ENCODE results near the gene FAM78A. TPM values are rescaled to one million over a fixed set of nuclear protein-coding genes. Genes with fewer than 3 reads are reported as not detected.

Gene FAM78A
- polyA plus RNA-seq, 1 experiment = 1.1 TPM

DNA sequence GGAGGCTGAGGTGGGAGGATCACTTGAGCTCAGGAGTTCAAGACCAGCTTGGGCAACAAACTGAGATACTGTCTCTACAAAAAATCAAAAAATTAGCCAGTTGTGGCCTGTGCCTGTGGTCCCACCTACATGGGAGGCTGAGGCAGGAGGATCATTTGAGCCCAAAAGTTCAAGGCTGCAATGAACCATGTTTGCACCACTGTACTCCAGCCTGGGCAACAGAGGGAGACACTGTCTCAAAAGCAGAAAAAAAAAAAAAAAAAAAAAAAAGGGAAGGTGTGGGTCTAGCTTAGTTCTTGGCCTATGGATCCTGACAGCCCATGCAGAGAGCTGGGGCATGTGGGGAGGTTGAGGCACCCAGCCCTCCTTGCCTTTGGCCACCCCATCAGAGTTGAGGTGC, 24.1 kb upstream of the FAM78A start:
- no peak overlapping the region for H3K4me3 ChIP-seq (ENCODE audit: low read depth, low read length)
- CTCF ChIA-PET = no interaction called here
- POLR2A ChIA-PET = interaction anchor here (0.6 kb wide), 2 partner anchors 10 to 37 kb away, joined by 5 to 9 read pairs; no protein-coding TSS in a partner anchor
- 0 out of 2 replicates have a peak, but pooled peaks cover 2% of the 10 kb centered on the region for H3K27me3 ChIP-seq (ENCODE audit: control insufficient read depth, insufficient read depth, low read length)
- no peak for DNase-seq (ENCODE audit: low read depth)
- H3K36me3 ChIP-seq (ENCODE audit: control insufficient read depth, insufficient read depth, low read length) = no peaks in the 10 kb centered on the region
- TF ChIP-seq, protein P1, sequence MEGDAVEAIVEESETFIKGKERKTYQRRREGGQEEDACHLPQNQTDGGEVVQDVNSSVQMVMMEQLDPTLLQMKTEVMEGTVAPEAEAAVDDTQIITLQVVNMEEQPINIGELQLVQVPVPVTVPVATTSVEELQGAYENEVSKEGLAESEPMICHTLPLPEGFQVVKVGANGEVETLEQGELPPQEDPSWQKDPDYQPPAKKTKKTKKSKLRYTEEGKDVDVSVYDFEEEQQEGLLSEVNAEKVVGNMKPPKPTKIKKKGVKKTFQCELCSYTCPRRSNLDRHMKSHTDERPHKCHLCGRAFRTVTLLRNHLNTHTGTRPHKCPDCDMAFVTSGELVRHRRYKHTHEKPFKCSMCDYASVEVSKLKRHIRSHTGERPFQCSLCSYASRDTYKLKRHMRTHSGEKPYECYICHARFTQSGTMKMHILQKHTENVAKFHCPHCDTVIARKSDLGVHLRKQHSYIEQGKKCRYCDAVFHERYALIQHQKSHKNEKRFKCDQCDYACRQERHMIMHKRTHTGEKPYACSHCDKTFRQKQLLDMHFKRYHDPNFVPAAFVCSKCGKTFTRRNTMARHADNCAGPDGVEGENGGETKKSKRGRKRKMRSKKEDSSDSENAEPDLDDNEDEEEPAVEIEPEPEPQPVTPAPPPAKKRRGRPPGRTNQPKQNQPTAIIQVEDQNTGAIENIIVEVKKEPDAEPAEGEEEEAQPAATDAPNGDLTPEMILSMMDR (IDR thresholded peaks at IDR 0.05; ENCODE audit: insufficient read depth, low read depth, low read length) = no peak

DNA sequence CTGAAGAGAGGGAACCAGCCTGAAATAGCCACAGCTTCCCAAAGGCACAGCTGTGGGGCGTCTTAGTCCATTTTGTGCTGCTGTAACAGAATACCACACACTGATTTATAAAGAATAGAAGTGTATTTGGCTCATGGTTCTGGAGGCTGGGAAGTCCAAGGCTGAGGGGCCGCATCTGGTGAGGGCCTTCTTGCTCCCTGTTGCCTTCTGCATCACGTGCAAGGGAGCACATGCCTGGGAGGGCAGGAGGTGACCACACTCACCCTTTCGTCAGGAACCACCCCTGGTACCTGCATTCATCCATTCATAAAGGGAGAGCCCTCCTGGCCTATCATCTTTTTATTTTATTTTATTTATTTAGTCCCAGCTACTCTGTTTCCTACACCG, 23.6 kb upstream of the FAM78A start:
- Histone ChIP-seq H3K27me3 (ENCODE audit: control insufficient read depth, insufficient read depth, low read length) (0 out of 2 replicates have a peak, but pooled peaks cover 2% of the 10 kb centered on the region), H3K36me3 (ENCODE audit: control insufficient read depth, insufficient read depth, low read length) (no peaks in the 10 kb centered on the region), H3K4me3 (ENCODE audit: low read depth, low read length) (no peak overlapping the region)
- no peak for DNase-seq (ENCODE audit: low read depth)
- CTCF ChIA-PET = no interaction called here
- POLR2A ChIA-PET = interaction anchor here (0.6 kb wide), 1 partner anchor 36 kb away, joined by 5 read pairs; no protein-coding TSS in a partner anchor
- TF ChIP-seq, protein P1 (IDR thresholded peaks at IDR 0.05; ENCODE audit: insufficient read depth, low read depth, low read length) = no peak

DNA sequence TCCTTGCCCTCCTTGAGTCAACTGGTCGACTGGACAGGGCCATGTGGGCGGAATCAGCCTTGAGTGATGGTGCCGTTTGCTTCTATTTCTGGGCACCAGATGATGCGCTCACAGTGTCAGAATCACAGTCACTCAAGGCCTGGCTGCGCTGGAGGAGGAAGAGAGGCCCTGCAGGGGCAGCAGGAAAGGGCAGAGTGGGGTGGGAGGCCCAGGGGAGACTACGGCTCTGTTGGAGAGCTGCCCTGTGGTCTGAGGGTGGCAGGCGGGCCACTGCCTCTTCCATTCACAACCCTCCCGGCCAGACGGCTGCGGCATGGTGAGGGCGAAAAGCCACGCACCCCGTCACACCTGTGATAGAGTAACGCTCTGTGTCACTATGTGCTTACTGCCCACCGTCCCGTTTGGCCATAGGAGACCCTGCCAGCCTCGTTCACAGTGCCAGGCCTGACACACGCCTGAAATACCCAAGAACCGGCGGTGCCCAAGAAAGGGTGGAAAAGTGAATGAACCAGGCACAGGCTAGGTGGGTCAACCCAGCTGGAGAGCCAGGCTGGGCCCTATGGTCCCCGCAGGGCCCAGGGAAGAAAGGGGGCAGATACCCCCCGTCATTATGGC, 23.1 kb upstream of the FAM78A start:
- no peak for DNase-seq (ENCODE audit: low read depth)
- ChIA-PET POLR2A (no interaction called here), CTCF (interaction anchor here (1.4 to 1.5 kb wide), 2 partner anchors 9 to 13 kb away, joined by 3 to 6 read pairs; partner anchors contain the start of gene PLPP7)
- Histone ChIP-seq H3K4me3 (ENCODE audit: low read depth, low read length) (no peak overlapping the region), H3K27me3 (ENCODE audit: control insufficient read depth, insufficient read depth, low read length) (0 out of 2 replicates have a peak, but pooled peaks cover 2% of the 10 kb centered on the region), H3K36me3 (ENCODE audit: control insufficient read depth, insufficient read depth, low read length) (no peaks in the 10 kb centered on the region)
- TF ChIP-seq, protein P1 (IDR thresholded peaks at IDR 0.05; ENCODE audit: insufficient read depth, low read depth, low read length) = no peak

DNA sequence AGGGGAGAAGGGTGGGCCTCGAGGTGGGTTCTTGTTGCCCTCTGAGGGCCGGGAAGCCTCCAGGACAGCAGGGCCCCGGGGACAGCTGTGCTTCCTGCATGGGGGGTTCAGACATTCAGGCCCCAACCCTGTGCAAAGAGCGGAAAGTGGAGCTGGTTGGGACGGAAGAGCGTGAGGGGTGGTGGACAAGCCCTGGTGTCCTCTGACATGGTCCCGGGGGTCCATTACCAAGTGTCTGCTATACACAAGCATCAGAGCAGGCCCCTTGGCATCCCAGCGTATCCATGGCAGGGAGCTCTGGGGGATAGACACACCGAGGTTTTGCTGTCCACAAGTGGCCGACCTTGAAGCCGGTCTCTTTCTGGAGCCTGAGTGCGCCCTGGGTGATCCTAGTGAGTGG, 22.5 kb upstream of the FAM78A start:
- Histone ChIP-seq H3K27me3 (ENCODE audit: control insufficient read depth, insufficient read depth, low read length) (0 out of 2 replicates have a peak, but pooled peaks cover 2% of the 10 kb centered on the region), H3K36me3 (ENCODE audit: control insufficient read depth, insufficient read depth, low read length) (no peaks in the 10 kb centered on the region), H3K4me3 (ENCODE audit: low read depth, low read length) (no peak overlapping the region)
- ChIA-PET POLR2A (no interaction called here), CTCF (interaction anchor here (0.5 to 1.5 kb wide), 4 partner anchors 9 to 69 kb away, joined by 3 to 6 read pairs (median 3); partner anchors contain the start of gene PLPP7)
- no peak for DNase-seq (ENCODE audit: low read depth)
- TF ChIP-seq, protein P1 (IDR thresholded peaks at IDR 0.05; ENCODE audit: insufficient read depth, low read depth, low read length) = no peak

DNA sequence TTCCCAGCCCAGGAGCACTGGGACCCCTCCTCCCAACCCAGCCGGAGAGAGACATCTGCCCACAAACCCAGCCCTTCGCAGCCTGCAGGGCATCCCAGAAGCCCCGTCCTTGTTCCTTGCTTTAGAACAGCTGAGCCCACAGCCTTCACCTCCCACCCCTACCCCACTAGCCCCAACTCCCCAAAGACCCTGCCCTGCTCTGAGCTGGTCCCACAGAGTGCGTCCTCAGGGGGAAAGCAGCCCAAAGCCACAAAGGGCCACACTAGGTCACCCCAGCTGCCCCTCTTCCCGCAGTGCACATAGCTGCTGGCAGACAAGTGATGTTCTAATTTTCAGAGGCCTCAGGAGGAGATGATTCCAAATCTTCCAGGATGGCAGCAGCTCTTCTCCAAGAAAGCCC, 22.0 kb upstream of the FAM78A start:
- ChIA-PET POLR2A (interaction anchor here (0.6 kb wide), 1 partner anchor 28 kb away, joined by 8 read pairs; no protein-coding TSS in a partner anchor), CTCF (interaction anchor here (0.5 to 1.5 kb wide), 5 partner anchors 8 to 69 kb away, joined by 3 to 6 read pairs (median 3); partner anchors contain the start of gene PLPP7)

More for the DNA sequence above, 22.0 kb upstream of the FAM78A start:
- no peaks in the 10 kb centered on the region for H3K36me3 ChIP-seq (ENCODE audit: control insufficient read depth, insufficient read depth, low read length)
- H3K4me3 ChIP-seq (ENCODE audit: low read depth, low read length) = no peak overlapping the region
- no peak for DNase-seq (ENCODE audit: low read depth)
- TF ChIP-seq, protein P1 (IDR thresholded peaks at IDR 0.05; ENCODE audit: insufficient read depth, low read depth, low read length) = no peak
- no peaks in the 10 kb centered on the region for H3K27me3 ChIP-seq (ENCODE audit: control insufficient read depth, insufficient read depth, low read length)
